Measurements from ENCODE around the gene FHDC1.

- TF ChIP-seq CTCF (IDR thresholded peaks at IDR 0.05 in 8 of 11, conservative IDR thresholded peaks at IDR 0.05 in 3 of 11) (no peak), POLR2AphosphoS5 (IDR thresholded peaks at IDR 0.05) (no peak), POLR2A (IDR thresholded peaks at IDR 0.05) (no peak)
Measured at GRCh38 chr4:153022241-153022715, 86.2 kb downstream of the FHDC1 start.
